ENCODE results near the gene UGT1A3.
"Not testable (repeated sequence)": the region's sequence is repeated elsewhere in the genome, so short reads cannot be mapped to it uniquely, and the experiment has no call there.

UGT1A3 gene

DNA sequence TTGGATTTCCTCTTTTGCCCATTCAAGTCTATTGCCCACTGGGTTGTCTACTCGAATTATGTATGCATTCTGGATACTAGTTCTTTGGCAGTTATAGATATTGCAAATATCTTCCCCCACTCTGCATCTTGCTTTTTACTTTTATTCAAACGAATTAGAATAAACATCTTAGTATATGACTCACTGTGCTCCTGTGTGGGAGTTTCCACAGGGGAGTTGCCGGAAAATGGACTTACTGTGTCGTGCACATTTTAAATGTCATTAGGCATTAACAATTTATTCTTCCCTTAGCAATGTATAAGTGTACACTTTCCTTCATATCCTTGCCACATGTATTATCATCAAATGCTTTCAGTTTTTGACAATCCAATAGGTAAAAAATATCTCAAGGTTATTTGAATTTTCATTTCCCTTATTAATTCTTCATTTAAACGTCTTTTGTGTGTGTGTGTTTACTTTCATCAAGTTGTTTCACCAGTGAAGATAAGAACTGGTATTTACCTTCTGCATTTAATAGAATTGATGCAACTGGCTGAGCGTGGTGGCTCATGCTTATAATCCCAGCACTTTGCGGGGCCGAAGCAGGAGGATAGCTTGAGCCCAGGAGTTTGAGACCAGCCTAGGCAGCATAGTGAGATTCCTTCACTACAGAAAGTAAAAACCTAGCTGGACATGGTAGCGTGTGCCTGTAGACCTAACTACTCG is 20.8 kb upstream of the UGT1A3 start:
- DNase-seq (ENCODE audit: low spot score), result no peak

DNA sequence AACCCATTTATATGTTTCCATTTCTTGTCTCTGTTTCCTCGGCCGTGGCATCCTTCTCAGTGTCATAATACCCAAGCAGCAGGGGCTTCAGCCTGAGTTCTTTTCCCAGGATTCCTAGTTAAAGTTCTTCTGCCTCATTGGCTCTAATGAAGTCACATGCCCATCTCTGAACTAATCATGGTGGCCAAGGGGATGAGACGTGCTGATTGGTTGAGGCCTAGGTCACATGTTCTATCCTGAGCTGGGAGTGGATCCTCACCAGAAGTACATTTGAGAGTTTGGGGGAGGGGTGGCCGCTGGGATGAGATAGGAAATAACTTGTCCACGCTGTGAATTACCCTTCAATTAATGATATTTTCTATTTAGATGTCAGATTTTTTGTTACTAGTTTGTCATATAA is 19.9 kb upstream of the UGT1A3 start:
- DNase-seq (ENCODE audit: low spot score), result no peak

DNA sequence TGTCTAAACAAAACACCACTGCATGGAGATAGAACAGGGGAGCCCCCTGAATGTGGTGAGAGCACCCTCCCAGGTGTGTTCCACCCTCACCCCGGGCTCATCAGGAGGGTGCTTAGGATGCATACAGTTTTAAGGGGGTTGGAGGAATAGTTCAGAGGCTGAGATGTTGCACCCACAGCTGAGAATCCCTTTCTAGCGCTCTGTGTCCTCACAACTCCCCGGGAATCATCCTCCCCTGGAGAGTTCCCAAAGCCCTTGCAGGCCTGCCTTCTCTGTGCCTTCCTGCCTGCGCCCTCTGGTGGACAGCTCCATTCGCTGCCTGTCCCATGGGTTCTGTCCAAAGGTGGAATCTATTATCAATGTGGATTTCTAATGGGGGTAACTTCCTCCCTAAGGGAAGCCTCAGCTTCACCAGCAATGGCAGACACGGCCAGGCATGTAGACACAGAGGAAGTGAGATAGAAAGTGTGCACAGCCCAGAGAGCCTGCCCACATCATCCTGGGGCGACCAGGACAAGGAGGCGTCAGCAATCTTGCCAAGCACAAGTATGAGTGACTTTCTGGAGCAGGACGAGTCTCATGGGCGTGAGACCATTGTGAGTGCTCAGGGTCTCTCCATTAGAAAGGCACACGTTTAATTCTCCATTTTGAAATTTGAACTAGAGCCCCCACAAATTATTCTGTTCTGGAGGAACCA is 17.4 kb upstream of the UGT1A3 start:
- DNase-seq (ENCODE audit: low spot score), result peak; percentile 76

DNA sequence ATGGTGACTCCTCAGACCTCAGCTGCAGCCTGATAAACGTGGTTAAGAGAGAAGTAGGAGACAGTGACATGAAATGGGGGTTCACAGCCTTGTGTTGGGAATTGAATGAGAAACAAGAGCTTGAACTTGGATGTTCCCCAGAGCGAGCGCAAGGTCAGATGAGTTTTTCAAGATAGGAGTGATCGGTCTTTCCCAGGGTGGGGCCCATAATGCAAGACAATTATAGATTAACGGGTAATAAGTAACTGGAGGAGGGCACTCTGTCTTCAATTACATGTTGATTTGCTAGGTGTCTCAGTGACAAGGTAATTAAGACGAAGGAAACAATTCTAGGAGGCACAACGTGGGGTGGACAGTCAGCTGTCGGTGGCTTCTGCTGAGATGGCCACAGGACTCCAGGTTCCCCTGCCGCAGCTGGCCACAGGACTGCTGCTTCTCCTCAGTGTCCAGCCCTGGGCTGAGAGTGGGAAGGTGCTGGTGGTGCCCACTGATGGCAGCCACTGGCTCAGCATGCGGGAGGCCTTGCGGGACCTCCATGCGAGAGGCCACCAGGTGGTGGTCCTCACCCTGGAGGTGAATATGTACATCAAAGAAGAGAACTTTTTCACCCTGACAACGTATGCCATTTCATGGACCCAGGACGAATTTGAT is 16.1 kb upstream of the UGT1A3 start, which contains the start of gene UGT1A5:
TSS of gene UGT1A5 (plus strand) at position 297 of the 651 bp plus-strand sequence. CDS start at position 382, 85 bp downstream.
- no peak for DNase-seq (ENCODE audit: low spot score)

DNA sequence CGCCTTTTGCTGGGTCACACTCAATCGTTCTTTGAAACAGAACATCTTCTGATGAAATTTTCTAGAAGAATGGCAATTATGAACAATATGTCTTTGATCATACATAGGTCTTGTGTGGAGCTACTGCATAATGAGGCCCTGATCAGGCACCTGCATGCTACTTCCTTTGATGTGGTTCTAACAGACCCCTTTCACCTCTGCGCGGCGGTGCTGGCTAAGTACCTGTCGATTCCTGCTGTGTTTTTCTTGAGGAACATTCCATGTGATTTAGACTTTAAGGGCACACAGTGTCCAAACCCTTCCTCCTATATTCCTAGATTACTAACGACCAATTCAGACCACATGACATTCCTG is 15.6 kb upstream of the UGT1A3 start:
- no peak for DNase-seq (ENCODE audit: low spot score)

DNA sequence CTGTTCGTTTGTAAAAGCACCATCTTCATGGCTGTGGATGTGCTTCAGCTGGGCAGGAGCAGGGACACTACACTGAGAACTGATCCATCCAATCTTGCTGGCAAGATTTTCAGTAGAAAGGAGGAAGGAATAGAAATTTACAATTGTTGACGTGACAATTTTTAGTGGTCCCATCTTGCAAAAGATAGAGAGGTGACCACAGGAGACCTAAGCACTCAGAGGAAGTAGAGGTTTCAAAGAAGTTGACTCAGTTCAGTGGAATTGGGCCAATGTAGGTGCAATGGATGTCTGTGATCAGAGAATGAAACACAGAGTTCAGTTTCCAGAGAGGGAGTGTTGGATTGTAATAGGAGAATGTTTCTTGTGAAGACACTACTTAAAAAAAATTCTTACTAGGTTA is 14.7 kb upstream of the UGT1A3 start:
- DNase-seq (ENCODE audit: low spot score), result no peak

DNA sequence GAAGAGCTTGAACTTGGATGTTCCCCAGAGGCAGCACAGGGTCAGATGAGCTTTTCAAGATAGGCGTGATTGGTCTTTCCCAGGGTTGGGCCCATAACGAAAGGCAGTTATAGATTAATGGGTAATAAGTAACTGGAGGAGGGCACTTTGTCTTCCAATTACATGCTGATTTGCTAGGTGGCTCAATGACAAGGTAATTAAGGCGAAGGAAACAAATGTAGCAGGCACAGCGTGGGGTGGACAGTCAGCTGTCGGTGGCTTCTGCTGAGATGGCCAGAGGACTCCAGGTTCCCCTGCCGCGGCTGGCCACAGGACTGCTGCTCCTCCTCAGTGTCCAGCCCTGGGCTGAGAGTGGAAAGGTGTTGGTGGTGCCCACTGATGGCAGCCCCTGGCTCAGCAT is 10.3 kb upstream of the UGT1A3 start, which contains the start of gene UGT1A4:
TSS of gene UGT1A4 (plus strand) at position 185 of the 400 bp plus-strand sequence. CDS start at position 270, 85 bp downstream.
- no peak for DNase-seq (ENCODE audit: low spot score)

DNA sequence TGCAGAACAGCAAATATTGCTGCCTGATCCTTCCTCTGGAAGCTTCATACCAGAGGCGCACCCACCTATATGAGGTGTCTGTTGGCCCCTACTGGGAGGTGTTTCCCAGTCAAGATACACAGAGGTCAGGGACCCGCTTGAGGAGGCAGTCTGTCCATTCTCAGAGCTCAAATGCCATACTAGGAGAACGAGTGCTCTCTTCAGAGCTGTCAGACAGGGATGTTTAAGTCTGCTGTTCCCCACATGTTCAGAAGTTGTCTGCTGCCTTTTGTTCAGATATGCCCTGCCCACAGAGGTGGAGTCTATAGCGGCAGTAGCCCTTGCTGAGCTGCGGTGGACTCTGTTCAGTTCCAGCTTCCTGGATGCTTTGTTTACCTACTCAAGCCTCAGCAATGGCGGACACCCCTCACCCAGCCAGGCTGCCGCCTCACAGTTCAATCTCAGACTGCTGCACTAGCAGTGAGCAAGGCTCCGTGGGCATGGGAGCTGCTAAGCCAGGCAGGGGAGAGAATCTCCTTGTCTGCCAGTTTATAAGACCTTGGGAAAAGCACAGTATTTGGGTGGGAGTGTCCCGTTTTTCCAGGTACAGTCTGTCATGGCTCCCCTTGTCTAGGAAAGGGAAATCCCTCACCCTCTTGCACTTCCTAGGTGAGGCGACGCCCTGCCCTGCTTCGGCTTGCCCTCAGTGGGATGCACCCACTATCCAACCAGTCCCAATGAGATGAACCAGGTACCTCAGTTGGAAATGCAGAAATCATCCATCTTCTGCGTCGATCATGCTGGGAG is 8.2 kb downstream of the UGT1A3 start:
- DNase-seq (ENCODE audit: low spot score), result not testable (repeated sequence)

DNA sequence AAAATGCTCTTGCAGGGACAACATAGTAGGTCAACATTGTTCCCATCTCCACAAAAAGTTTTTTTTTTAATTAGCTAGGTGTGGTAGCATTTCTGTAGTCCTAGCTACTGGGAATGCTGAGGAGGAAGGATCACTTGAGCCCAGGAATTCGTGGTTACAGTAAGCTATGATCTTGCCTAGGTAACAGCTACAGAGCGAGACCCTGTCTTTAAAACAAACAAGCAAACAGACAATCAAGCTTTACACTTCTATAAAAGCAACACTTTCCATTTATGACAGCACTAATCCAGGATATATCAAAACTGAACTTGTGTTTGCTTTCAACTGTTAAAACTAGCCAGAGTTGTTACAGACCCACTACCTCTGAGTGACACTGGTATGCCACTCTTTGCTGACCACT is 12.0 kb downstream of the UGT1A3 start:
- DNase-seq (ENCODE audit: low spot score), result no peak

DNA sequence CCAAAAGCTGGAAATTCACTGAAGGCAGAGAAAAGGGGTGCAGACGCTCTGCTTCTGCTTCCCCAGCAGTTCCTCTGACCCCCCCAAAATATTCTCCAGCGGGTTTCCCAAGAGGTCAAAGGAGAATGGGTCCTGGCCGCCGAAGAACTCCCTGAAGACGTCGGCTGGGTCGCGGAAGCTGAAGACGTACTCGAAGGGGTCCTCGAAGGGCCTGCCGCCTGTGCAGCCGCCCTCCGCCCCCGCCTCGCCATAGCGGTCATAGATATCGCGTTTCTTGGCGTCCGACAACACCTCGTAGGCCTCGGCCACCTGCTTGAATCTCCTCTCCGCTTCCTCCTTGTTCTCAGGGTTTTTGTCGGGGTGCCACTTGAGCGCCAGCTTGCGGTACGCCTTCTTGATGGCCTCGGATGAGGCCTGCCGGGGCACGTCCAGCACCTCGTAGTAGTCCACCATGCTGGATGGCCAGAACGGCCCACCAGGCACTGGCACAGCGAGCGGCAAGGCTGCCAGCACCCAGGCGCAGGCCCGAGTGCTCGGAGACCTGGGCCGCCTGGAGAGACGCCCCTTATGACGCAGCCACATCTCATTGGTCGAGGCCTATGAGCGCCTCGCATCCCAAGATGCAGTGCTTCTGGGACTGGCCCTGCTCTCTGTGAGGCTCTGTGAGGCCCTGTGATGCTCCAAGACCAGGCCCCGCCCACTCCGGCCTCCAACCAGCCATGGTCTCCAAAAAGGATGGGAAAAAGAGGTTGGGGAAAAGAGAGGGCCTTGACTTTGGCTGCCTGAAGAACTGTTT is 14.8 kb downstream of the UGT1A3 start:
- DNase-seq (ENCODE audit: low spot score), result no peak

DNA sequence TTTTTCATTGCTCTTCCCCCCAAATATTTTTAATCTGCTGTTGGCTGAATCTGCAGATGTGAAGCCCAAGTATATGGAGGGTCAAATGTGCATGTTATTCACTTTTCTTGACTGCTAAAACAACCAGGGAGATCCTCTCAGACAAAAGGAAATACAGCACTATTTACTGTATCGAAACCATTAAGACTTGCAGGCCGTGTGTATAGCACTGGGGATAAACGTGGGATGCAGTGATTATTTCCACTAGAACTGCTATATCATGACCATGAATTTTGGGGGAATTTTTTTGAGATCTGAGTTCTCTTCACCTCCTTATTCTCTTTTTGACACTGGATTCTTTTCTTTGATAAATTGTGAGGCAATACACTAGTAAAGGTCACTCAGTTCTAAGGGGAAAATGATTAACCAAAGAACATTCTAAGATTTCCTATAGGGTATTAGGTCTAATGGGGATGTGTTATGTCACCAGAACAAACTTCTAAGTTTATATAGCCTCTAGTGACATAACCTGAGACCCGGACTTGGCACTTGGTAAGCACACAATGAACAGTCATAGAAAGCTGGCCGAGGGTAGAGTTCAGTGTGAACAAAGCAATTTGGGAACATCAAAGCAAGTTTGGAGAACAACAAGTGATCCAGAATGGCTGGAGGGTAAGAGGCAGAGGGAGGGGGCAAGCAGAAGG is 16.4 kb downstream of the UGT1A3 start:
- DNase-seq (ENCODE audit: low spot score), result no peak

DNA sequence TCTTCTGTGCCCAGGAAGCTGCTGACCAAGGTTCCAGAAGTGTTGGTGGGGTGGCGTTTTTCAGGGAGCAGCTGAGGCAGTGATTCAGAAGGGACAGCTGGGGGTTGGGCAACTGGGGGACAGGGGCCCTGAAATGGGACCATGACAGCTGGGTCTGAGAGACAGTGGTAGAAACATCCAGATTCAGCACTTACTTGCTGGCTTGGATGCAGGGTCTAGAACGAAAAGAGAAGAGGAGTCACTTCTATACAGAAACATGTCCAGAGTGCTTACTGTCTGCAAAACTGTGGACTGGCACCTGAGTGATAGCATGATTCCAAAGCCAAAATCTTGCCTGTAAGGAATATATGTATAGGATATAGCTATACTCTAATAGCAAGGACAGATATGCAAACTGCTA is 17.0 kb downstream of the UGT1A3 start:
- not testable (repeated sequence) for DNase-seq (ENCODE audit: low spot score)

DNA sequence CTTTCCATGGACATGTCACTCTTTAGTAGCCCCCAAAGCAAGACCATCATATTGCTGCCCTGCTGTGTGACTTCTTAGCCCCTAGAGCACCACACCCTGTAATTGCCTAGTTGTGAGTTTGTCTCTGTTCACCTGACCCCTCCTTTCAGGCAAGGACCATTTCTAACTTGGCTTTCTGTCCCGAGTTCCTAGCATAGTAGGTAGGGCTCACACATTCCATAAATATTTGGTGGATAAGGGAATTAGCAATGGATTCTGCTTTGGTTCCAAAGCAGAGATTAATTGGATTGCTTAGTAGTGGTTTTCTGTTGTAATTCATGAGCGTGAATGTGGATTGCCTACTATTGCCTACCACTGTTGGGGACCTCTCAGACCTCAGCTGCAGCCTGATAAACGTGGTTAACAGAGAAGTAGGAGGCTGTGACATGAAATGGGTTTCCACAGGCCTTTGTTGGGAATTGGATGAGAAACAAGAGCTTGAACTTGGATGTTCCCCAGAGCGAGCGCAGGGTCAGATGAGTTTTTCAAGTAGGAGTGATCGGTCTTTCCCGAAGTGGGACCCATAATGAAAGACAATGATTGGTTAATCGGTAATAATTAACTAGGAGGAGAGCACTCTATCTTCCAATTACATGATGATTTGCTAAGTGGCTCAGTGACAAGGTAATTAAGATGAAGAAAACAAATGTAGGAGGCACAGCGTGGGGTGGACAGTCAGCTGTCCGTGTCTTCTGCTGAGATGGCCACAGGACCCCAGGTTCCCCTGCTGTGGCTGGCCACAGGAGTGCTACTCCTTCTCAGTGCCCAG is 17.8 kb downstream of the UGT1A3 start:
- no peak for DNase-seq (ENCODE audit: low spot score)

DNA sequence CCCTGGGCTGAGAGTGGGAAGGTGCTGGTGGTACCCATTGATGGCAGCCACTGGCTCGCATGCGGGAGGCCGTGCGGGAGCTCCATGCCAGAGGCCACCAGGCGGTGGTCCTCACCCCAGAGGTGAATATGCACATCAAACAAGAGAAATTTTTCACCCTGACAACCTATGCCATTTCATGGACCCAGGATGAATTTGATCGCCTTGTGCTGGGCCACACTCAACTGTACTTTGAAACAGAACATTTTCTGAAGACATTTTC is 18.4 kb downstream of the UGT1A3 start:
- no peak for DNase-seq (ENCODE audit: low spot score)

DNA sequence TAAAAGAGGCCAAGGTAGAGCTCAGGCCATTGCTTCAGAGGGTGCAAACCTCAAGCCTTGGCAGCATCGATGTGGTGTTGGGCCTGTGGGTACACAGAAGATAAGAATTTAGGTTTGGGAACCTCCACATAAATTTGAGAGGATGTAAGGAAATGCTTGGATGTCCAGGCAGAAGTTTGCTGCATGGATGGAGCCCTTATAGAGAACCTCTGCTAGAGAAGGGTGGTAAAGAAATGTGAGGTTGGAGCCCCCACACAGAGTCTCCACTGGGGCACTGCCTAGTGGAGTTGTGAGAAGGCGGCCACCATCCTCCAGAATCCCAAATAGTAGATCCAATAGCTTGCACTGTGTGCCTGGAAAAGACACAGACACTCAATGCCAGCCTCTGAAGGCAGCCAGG is 21.8 kb downstream of the UGT1A3 start:
- DNase-seq (ENCODE audit: low spot score), result not testable (repeated sequence)

DNA sequence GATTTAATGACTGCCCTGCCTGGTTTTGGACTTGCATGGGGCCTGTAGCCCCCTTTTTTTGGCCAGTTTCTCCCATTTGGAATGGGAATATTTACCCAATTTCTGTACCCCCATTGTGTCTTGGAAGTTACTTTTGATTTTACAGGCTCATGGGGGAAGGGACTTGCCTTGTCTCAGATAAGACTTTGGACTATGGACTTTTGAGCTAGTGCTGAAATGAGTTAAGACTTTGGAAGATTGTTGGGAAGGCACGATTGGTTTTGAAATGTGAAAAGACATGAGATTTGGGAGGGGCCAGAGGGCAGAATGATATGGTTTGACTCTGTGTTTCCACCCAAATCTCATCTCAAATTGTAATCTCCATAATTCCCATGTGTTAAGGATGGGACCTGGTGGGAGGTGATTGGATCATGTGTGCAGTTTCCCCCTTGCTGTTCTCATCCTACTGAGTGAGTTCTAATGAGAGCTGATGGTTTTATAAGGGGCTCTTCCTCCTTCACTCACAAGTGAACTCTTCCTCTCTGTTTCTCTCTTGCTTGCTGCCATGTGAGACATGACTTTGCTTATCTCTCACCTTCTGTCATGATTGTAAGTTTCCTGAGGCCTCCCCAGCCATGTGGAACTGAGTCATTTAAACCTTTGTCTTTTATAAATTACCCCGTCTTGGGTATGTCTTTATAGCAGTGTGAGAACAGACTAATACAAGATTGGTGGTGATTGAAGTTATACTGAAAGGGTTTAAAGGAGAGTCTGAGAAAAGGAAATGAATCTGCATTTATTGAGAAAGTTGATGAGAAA is 22.6 kb downstream of the UGT1A3 start:
- not testable (repeated sequence) for DNase-seq (ENCODE audit: low spot score)

DNA sequence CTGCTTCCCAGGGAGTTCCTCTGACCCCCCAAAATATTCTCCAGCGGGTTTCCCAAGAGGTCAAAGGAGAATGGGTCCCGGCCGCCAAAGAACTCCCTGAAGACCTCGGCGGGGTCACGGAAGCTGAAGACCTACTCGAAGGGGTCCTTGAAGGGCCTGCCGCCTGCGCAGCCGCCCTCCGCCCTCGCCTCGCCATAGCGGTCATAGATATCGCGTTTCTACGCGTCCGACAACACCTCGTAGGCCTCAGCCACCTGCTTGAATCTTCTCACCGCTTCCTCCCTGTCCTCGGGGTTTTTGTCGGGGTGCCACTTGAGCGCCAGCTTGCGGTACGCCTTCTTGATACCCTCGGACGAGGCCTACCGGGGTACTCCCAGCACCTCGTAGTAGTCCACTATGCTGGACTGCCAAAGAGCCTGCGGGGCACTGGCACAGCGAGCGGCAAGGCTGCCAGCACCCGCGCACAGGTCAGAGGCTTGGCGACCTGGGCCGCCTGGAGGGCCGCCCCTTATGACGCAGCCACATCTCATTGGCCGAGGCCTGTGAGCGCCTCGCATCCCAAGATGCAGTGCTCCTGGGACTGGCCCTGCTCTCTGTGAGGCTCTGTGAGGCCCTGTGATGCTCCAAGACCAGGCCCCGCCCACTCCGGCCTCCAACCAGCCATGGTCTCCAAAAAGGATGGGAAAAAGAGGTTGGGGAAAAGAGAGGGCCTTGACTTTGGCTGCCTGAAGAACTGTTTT is 26.2 kb downstream of the UGT1A3 start:
- no peak for DNase-seq (ENCODE audit: low spot score)

DNA sequence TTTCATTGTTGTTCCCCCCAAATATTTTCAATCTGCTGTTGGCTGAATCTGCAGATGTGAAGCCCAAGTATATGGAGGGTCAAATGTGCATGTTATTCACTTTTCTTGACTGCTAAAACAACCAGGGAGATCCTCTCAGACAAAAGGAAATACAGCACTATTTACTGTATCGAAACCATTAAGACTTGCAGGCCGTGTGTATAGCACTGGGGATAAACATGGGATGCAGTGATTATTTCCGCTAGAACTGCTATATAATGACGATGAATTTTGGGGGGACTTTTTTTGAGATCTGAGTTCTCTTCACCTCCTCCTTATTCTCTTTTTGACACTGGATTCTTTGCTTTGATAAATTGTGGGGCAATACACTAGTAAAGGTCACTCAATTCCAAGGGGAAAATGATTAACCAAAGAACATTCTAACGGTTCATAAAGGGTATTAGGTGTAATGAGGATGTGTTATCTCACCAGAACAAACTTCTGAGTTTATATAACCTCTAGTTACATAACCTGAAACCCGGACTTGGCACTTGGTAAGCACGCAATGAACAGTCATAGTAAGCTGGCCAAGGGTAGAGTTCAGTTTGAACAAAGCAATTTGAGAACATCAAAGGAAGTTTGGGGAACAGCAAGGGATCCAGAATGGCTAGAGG is 27.7 kb downstream of the UGT1A3 start:
- DNase-seq (ENCODE audit: low spot score), result no peak
